K562 (cell line): Measurements from ENCODE around the gene PDZK1IP1. TPM values are rescaled to one million over a fixed set of nuclear protein-coding genes. Genes with fewer than 3 reads are reported as not detected.

ENCODE experiments used
- polyA plus RNA-seq, 8 experiments: library from polyadenylated mRNA; depleted of rRNA in 4 of 8; stranded (reverse) in 5 of 8; unstranded in 3 of 8; fragments of >200 nt; fragmentation: Nextera tagmentation in 2 of 8; fragmentation: Illumina TruSeq in 1 of 8; extraction: Ambion mirVana in 2 of 8; extraction: Trizol in 1 of 8; gene quantifications; 2 replicates each; pipeline versions ENCODE4 v1.2.1 to v1.2.3, GENCODE V29; 2011 to 2014; ENCODE audit warnings: inconsistent platforms in 1 of 8, missing spikeins in 1 of 8
- total RNA-seq, 7 experiments: library from RNA; depleted of rRNA in 6 of 7; stranded (reverse); fragments of >200 nt in 6 of 7; fragmentation: Illumina TruSeq in 2 of 7; extraction: Trizol in 2 of 7; gene quantifications; 2 replicates each; pipeline versions ENCODE4 v1.2.1 to v1.2.3, GENCODE V29; 2011 to 2021; ENCODE audit warnings: low replicate concordance in 1 of 7
- TF ChIP-seq, protein P1 (sequence below), 2 experiments: fragments of 450-650 bp in 1 of 2; sonication (generic) in 1 of 2; formaldehyde crosslinking in 1 of 2; IDR thresholded peaks; 2 replicates each; pipeline versions ENCODE4 v1.7.1 to v1.9.0; 2016 to 2022; ENCODE audit warnings: inconsistent platforms in 1 of 2, mild to moderate bottlenecking in 1 of 2, missing genetic modification reagents in 1 of 2

The PDZK1IP1 gene
- total and polyA plus RNA-seq, 9 of the 15 experiments (the other 6 are each of a cell fraction or from before 2014, with no cell fraction given): 0.17 to 0.68 (median 0.53) TPM; not detected in 2

- TF ChIP-seq, protein P1, sequence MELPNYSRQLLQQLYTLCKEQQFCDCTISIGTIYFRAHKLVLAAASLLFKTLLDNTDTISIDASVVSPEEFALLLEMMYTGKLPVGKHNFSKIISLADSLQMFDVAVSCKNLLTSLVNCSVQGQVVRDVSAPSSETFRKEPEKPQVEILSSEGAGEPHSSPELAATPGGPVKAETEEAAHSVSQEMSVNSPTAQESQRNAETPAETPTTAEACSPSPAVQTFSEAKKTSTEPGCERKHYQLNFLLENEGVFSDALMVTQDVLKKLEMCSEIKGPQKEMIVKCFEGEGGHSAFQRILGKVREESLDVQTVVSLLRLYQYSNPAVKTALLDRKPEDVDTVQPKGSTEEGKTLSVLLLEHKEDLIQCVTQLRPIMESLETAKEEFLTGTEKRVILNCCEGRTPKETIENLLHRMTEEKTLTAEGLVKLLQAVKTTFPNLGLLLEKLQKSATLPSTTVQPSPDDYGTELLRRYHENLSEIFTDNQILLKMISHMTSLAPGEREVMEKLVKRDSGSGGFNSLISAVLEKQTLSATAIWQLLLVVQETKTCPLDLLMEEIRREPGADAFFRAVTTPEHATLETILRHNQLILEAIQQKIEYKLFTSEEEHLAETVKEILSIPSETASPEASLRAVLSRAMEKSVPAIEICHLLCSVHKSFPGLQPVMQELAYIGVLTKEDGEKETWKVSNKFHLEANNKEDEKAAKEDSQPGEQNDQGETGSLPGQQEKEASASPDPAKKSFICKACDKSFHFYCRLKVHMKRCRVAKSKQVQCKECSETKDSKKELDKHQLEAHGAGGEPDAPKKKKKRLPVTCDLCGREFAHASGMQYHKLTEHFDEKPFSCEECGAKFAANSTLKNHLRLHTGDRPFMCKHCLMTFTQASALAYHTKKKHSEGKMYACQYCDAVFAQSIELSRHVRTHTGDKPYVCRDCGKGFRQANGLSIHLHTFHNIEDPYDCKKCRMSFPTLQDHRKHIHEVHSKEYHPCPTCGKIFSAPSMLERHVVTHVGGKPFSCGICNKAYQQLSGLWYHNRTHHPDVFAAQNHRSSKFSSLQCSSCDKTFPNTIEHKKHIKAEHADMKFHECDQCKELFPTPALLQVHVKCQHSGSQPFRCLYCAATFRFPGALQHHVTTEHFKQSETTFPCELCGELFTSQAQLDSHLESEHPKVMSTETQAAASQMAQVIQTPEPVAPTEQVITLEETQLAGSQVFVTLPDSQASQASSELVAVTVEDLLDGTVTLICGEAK (IDR thresholded peaks at IDR 0.05): no peak
- TF ChIP-seq, protein P1 (CRISPR knock-in tag; IDR thresholded peaks at IDR 0.05): no peak
These were observed 11.8 kb downstream of the PDZK1IP1 start (continued) for GRCh38 chr1:47178020-47178419.
